GM23338 (cell line): Measurements from ENCODE around the gene LEKR1. TPM values are rescaled to one million over a fixed set of nuclear protein-coding genes. Genes with fewer than 3 reads are reported as not detected.
"Not testable (repeated sequence)": the region's sequence is repeated elsewhere in the genome, so short reads cannot be mapped to it uniquely, and the experiment has no call there.

ENCODE experiments used
- ATAC-seq: fragments of 200-7000 bp; cut with Tn5 transposase; 3 replicates; pipeline ENCODE4 v1.9.1; 2020
- DNase-seq: peaks from one replicate; pipeline ENCODE4 v3.0.0-alpha.2; 2015; ENCODE audit warnings: low spot score
- H2AFZ ChIP-seq: fragments of 200-600 bp; sonication (generic); 2 replicates; pipeline ENCODE4 v1.8.0; 2016; ENCODE audit warnings: antibody characterized with exemption, mild to moderate bottlenecking, moderate library complexity
- H3F3A ChIP-seq: fragments of 200-600 bp; sonication (generic); replicated peaks from 2 replicates; pipeline ENCODE4 v1.8.0; 2017; ENCODE audit warnings: antibody characterized with exemption, mixed run types, low read depth
- H3K27ac ChIP-seq: fragments of 200-600 bp; sonication (generic); 2 replicates; pipeline ENCODE4 v1.6.1; 2016; ENCODE audit warnings: low read depth
- H3K27me3 ChIP-seq: fragments of 200-600 bp; sonication (generic); 2 replicates; pipeline ENCODE4 v1.8.0; 2016; ENCODE audit warnings: mild to moderate bottlenecking, mixed run types, moderate library complexity; ENCODE audit not compliant: insufficient read depth
- H3K36me3 ChIP-seq: fragments of 200-600 bp; sonication (generic); 2 replicates; pipeline ENCODE4 v1.8.0; 2016; ENCODE audit warnings: mild to moderate bottlenecking; ENCODE audit not compliant: insufficient read depth
- H3K4me1 ChIP-seq: fragments of 200-600 bp; sonication (generic); 2 replicates; pipeline ENCODE4 v1.8.0; 2016; ENCODE audit warnings: mild to moderate bottlenecking, moderate library complexity; ENCODE audit not compliant: insufficient read depth
- H3K4me2 ChIP-seq: fragments of 200-600 bp; sonication (generic); 2 replicates; pipeline ENCODE4 v1.7.1; 2017; ENCODE audit warnings: mixed run types
- H3K4me3 ChIP-seq: fragments of 200-600 bp; sonication (generic); 2 replicates; pipeline ENCODE4 v1.6.1; 2016; ENCODE audit warnings: mixed run types
- H3K79me2 ChIP-seq: fragments of 200-600 bp; sonication (generic); replicated peaks from 2 replicates; pipeline ENCODE4 v1.8.0; 2017; ENCODE audit warnings: mild to moderate bottlenecking; ENCODE audit not compliant: insufficient read depth
- H3K9me2 ChIP-seq: fragments of 200-600 bp; sonication (generic); 2 replicates; pipeline ENCODE4 v1.8.0; 2017; ENCODE audit not compliant: insufficient read depth
- H4K20me1 ChIP-seq: fragments of 200-600 bp; sonication (generic); replicated peaks from 2 replicates; pipeline ENCODE4 v1.8.0; 2017; ENCODE audit warnings: mild to moderate bottlenecking; ENCODE audit not compliant: insufficient read depth
- H3K27ac Mint-ChIP-seq: 2 replicates; pipeline ENCODE4 v1.8.0; 2020; ENCODE audit warnings: inconsistent platforms, mild to moderate bottlenecking, moderate library complexity, mixed read lengths
- H3K27me3 Mint-ChIP-seq: 3 replicates; pipeline ENCODE4 v1.8.0; 2022; ENCODE audit warnings: low read depth, mild to moderate bottlenecking, moderate library complexity, mixed read lengths, inconsistent platforms; ENCODE audit not compliant: insufficient read depth, poor library complexity
- H3K36me3 Mint-ChIP-seq: 3 replicates; pipeline ENCODE4 v1.8.0; 2021; ENCODE audit warnings: low read depth, mild to moderate bottlenecking, inconsistent platforms, moderate library complexity, mixed read lengths
- H3K4me1 Mint-ChIP-seq: 3 replicates; pipeline ENCODE4 v1.8.0; 2020; ENCODE audit warnings: mild to moderate bottlenecking, inconsistent platforms, mixed read lengths
- H3K4me3 Mint-ChIP-seq: 3 replicates; pipeline ENCODE4 v1.8.0; 2021; ENCODE audit warnings: moderate library complexity, mild to moderate bottlenecking, inconsistent platforms, mixed read lengths
- H3K9me3 Mint-ChIP-seq: 3 replicates; pipeline ENCODE4 v1.8.0; 2020; ENCODE audit warnings: moderate library complexity, mild to moderate bottlenecking, inconsistent platforms, mixed read lengths
- CREB1 ChIP-seq: fragments of 250-450 bp; sonication (Bioruptor Pico); IDR thresholded peaks from 2 replicates; pipeline ENCODE4 v1.5.0; 2020; ENCODE audit warnings: low read depth, mild to moderate bottlenecking, moderate library complexity
- EZH2 ChIP-seq: fragments of 200-600 bp; sonication (generic); IDR thresholded peaks from one replicate; pipeline ENCODE4 v1.8.0; 2017; ENCODE audit warnings: antibody characterized with exemption, mild to moderate bottlenecking, low read depth; ENCODE audit not compliant: unreplicated experiment
- NANOG ChIP-seq: IDR thresholded peaks from 2 replicates; pipeline ENCODE4 v1.6.1; 2016; ENCODE audit warnings: antibody characterized with exemption, borderline replicate concordance
- POLR2AphosphoS5 ChIP-seq: IDR thresholded peaks from 2 replicates; pipeline ENCODE4 v1.6.1; 2016; ENCODE audit warnings: antibody characterized with exemption, low read depth
- STAT1 ChIP-seq: IDR thresholded peaks from one replicate; pipeline ENCODE4 v1.6.1; 2016; ENCODE audit warnings: antibody characterized with exemption; ENCODE audit not compliant: unreplicated experiment
- ZNF114 ChIP-seq: fragments of 250-450 bp; sonication (Bioruptor Pico); IDR thresholded peaks from 2 replicates; pipeline ENCODE4 v1.5.0; 2020; ENCODE audit warnings: mild to moderate bottlenecking, moderate library complexity
- ZNF331 ChIP-seq: fragments of 250-450 bp; sonication (Bioruptor Pico); IDR thresholded peaks from 2 replicates; pipeline ENCODE4 v1.5.0; 2020; ENCODE audit warnings: low read depth, mild to moderate bottlenecking, moderate library complexity
- polyA plus RNA-seq: library from polyadenylated mRNA; unstranded; fragments of >200 nt; fragmentation: Nextera tagmentation; extraction: Ambion mirVana; gene quantifications from 2 replicates; pipeline ENCODE4 v1.2.1, GENCODE V29; 2016
- total RNA-seq: library from RNA; depleted of rRNA; stranded (reverse); fragments of >200 nt; shearing (Covaris generic); gene quantifications from 2 replicates; pipeline ENCODE4 v1.2.3, GENCODE V29; 2014
- TF ChIP-seq, protein P1 (sequence below): IDR thresholded peaks from 2 replicates; pipeline ENCODE4 v1.6.1; 2016; ENCODE audit warnings: antibody characterized with exemption
- TF ChIP-seq, protein P2 (sequence below): fragments of 250-450 bp; sonication (Bioruptor Pico); IDR thresholded peaks from 2 replicates; pipeline ENCODE4 v1.5.0; 2020; ENCODE audit warnings: mild to moderate bottlenecking, moderate library complexity

The LEKR1 gene
- total and polyA plus RNA-seq, 2 experiments from 2014 or later: not detected

DNA sequence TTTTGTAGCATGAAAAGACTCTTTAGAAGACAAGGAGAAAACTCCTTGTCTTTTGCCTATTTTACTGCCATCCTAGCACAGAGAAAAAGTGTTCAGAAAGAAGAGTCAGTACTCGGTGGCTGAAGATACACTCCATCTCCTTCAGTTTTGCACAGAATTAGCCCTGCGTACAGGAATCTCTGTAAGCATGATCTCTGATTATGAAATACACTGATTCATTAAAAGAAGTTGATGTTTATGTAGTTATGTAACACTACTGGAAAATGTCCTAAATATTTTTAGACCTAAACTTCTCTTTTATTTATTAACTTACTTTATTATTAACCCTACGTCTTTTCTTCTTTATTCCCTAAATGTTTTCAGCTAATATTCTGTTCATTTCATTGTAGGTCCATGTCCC is 138.4 kb downstream of the LEKR1 start:
- DNase-seq: no peak
- ATAC-seq: no peak
- no peaks in the 10 kb centered on the region for H3K4me1 ChIP-seq
- H3K79me2 ChIP-seq: no peaks in the 10 kb centered on the region
- H3K36me3 Mint-ChIP-seq: peaks cover 11% of the 10 kb centered on the region; the same call in 2 of the 3 replicates
- H3K9me3 Mint-ChIP-seq: peaks cover 14% of the 10 kb centered on the region
- no peaks in the 10 kb centered on the region for H3K27me3 Mint-ChIP-seq
- H4K20me1 ChIP-seq: no peaks in the 10 kb centered on the region
- H3K4me3 Mint-ChIP-seq: no peak overlapping the region
- no peak overlapping the region for H3K4me3 ChIP-seq
- H2AFZ ChIP-seq: no peak overlapping the region
- H3K27ac Mint-ChIP-seq: no peak overlapping the region
- no peak overlapping the region for H3K27ac ChIP-seq
- H3K4me2 ChIP-seq: no peak overlapping the region
- no peaks in the 10 kb centered on the region for H3K4me1 Mint-ChIP-seq
- H3K27me3 ChIP-seq: no peaks in the 10 kb centered on the region
- H3K9me2 ChIP-seq: no peaks in the 10 kb centered on the region
- TF ChIP-seq POLR2AphosphoS5 (no peak), EZH2 (no peak), ZNF114 (no peak), ZNF331 (CRISPR knock-in tag) (no peak), NANOG (no peak), CREB1 (CRISPR knock-in tag) (no peak)
- TF ChIP-seq, protein P1, sequence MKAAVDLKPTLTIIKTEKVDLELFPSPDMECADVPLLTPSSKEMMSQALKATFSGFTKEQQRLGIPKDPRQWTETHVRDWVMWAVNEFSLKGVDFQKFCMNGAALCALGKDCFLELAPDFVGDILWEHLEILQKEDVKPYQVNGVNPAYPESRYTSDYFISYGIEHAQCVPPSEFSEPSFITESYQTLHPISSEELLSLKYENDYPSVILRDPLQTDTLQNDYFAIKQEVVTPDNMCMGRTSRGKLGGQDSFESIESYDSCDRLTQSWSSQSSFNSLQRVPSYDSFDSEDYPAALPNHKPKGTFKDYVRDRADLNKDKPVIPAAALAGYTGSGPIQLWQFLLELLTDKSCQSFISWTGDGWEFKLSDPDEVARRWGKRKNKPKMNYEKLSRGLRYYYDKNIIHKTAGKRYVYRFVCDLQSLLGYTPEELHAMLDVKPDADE: no peak
- H3K36me3 ChIP-seq: no peaks in the 10 kb centered on the region
- H3F3A ChIP-seq: no peaks in the 10 kb centered on the region

DNA sequence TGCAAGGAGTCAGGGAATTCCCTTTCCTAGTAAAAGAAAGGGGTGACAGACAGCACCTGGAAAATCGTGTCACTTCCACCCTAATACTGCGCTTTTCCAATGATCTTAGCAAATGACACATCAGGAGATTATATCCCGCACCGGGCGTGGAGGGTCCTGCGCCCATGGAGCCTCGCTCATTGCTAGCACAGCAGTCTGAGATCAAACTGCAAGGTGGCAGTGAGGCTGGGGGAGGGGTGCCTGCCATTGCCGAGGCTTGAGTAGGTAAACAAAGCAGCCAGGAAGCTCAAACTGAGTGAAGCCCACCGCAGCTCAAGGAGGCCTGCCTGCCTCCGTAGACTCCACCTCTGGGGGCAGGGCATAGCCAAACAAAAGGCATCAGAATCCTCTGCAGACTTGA is 140.2 kb downstream of the LEKR1 start:
- H3K9me2 ChIP-seq, H2AFZ ChIP-seq, H3K4me1 Mint-ChIP-seq, H3K4me3 ChIP-seq, H3K4me3 Mint-ChIP-seq, H3K4me2 ChIP-seq, DNase-seq, H3K27ac ChIP-seq, H3K27me3 ChIP-seq, H3K36me3 ChIP-seq, H3K79me2 ChIP-seq, H3K27ac Mint-ChIP-seq, ATAC-seq, H4K20me1 ChIP-seq, H3K27me3 Mint-ChIP-seq, H3F3A ChIP-seq, H3K4me1 ChIP-seq: not testable (repeated sequence)
- H3K9me3 Mint-ChIP-seq: peaks cover 17% of the 10 kb centered on the region
- peaks cover 11% of the 10 kb centered on the region; the same call in 2 of the 3 replicates for H3K36me3 Mint-ChIP-seq

DNA sequence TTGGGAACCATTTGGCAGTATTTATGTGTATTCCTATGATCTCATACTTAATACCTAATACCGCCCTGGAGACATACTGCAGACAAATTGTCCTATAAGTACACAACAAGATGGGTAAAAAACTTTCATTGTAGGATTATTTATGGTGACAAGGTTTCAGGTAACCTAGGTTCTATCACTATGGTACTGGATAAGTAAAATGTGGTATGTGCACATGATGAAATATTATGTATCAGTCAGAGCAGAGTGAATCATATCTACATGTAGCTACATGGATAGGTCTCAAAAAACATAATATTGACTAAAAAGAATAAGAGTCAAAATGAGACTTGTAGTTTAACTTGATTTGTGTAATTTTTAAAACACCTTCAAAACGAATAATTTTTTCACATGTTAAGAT is 147.8 kb downstream of the LEKR1 start:
- H3K9me3 Mint-ChIP-seq: peaks cover 3% of the 10 kb centered on the region; the same call in 1 of the 3 replicates
- Histone ChIP-seq H3K79me2 (no peaks in the 10 kb centered on the region), H3K4me3 (no peak overlapping the region), H3K27ac (no peak overlapping the region), H3K4me1 (no peaks in the 10 kb centered on the region), H3K27me3 (no peaks in the 10 kb centered on the region), H3K36me3 (no peaks in the 10 kb centered on the region), H3K9me2 (no peaks in the 10 kb centered on the region), H2AFZ (no peak overlapping the region), H4K20me1 (no peaks in the 10 kb centered on the region), H3K4me2 (no peak overlapping the region), H3F3A (no peaks in the 10 kb centered on the region)
- DNase-seq (no peak), ATAC-seq (no peak)
- no peak overlapping the region for H3K4me3 Mint-ChIP-seq
- H3K27ac Mint-ChIP-seq: no peak overlapping the region
- H3K27me3 Mint-ChIP-seq: no peaks in the 10 kb centered on the region
- peaks cover 5% of the 10 kb centered on the region; the same call in 2 of the 3 replicates for H3K4me1 Mint-ChIP-seq
- no peaks in the 10 kb centered on the region for H3K36me3 Mint-ChIP-seq
- TF ChIP-seq ZNF114 (no peak), EZH2 (no peak), STAT1 (no peak), CREB1 (CRISPR knock-in tag) (no peak)
- TF ChIP-seq, protein P1: no peak
- TF ChIP-seq, protein P2, sequence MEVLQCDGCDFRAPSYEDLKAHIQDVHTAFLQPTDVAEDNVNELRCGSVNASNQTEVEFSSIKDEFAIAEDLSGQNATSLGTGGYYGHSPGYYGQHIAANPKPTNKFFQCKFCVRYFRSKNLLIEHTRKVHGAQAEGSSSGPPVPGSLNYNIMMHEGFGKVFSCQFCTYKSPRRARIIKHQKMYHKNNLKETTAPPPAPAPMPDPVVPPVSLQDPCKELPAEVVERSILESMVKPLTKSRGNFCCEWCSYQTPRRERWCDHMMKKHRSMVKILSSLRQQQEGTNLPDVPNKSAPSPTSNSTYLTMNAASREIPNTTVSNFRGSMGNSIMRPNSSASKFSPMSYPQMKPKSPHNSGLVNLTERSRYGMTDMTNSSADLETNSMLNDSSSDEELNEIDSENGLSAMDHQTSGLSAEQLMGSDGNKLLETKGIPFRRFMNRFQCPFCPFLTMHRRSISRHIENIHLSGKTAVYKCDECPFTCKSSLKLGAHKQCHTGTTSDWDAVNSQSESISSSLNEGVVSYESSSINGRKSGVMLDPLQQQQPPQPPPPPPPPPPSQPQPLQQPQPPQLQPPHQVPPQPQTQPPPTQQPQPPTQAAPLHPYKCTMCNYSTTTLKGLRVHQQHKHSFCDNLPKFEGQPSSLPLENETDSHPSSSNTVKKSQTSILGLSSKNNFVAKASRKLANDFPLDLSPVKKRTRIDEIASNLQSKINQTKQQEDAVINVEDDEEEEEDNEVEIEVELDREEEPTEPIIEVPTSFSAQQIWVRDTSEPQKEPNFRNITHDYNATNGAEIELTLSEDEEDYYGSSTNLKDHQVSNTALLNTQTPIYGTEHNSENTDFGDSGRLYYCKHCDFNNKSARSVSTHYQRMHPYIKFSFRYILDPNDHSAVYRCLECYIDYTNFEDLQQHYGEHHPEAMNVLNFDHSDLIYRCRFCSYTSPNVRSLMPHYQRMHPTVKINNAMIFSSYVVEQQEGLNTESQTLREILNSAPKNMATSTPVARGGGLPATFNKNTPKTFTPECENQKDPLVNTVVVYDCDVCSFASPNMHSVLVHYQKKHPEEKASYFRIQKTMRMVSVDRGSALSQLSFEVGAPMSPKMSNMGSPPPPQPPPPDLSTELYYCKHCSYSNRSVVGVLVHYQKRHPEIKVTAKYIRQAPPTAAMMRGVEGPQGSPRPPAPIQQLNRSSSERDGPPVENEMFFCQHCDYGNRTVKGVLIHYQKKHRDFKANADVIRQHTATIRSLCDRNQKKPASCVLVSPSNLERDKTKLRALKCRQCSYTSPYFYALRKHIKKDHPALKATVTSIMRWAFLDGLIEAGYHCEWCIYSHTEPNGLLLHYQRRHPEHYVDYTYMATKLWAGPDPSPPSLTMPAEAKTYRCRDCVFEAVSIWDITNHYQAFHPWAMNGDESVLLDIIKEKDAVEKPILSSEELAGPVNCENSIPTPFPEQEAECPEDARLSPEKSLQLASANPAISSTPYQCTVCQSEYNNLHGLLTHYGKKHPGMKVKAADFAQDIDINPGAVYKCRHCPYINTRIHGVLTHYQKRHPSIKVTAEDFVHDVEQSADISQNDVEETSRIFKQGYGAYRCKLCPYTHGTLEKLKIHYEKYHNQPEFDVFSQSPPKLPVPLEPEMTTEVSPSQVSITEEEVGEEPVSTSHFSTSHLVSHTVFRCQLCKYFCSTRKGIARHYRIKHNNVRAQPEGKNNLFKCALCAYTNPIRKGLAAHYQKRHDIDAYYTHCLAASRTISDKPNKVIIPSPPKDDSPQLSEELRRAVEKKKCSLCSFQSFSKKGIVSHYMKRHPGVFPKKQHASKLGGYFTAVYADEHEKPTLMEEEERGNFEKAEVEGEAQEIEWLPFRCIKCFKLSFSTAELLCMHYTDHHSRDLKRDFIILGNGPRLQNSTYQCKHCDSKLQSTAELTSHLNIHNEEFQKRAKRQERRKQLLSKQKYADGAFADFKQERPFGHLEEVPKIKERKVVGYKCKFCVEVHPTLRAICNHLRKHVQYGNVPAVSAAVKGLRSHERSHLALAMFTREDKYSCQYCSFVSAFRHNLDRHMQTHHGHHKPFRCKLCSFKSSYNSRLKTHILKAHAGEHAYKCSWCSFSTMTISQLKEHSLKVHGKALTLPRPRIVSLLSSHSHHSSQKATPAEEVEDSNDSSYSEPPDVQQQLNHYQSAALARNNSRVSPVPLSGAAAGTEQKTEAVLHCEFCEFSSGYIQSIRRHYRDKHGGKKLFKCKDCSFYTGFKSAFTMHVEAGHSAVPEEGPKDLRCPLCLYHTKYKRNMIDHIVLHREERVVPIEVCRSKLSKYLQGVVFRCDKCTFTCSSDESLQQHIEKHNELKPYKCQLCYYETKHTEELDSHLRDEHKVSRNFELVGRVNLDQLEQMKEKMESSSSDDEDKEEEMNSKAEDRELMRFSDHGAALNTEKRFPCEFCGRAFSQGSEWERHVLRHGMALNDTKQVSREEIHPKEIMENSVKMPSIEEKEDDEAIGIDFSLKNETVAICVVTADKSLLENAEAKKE (CRISPR knock-in tag): no peak
